Thyroid gland (tissue), 4 donors: ENCODE results near the gene UBE2V1. TPM values are rescaled to one million over a fixed set of nuclear protein-coding genes. Genes with fewer than 3 reads are reported as not detected.
A peak's percentile ranks its signal among the peaks of the same experiment; 100 is the strongest.

Source experiments
- DNase-seq, 2 donors: peaks; one replicate each; pipeline ENCODE4 v3.0.0-alpha.2; 2019
- H3K27ac ChIP-seq, 3 donors: fragments of 200-600 bp; sonication (generic); 1 replicate in 2 of 3; 2 replicates in 1 of 3; pipeline ENCODE4 v1.5.1; 2016 to 2019; ENCODE audit warnings: mild to moderate bottlenecking in 1 of 3, moderate library complexity in 1 of 3
- H3K27me3 ChIP-seq: fragments of 200-600 bp; sonication (generic); one replicate; pipeline ENCODE4 v1.5.1; 2019
- H3K36me3 ChIP-seq, 2 donors: fragments of 200-600 bp; sonication (generic); one replicate each; pipeline ENCODE4 v1.5.1; 2016 to 2019
- H3K4me1 ChIP-seq, 2 donors: fragments of 200-600 bp; sonication (generic); one replicate each; pipeline ENCODE4 v1.5.1; 2017 to 2019
- H3K4me3 ChIP-seq, 3 donors: fragments of 200-600 bp; sonication (generic); replicated peaks in 1 of 3; 1 replicate in 2 of 3; 2 replicates in 1 of 3; pipeline ENCODE4 v1.5.1; 2016; ENCODE audit warnings: mild to moderate bottlenecking in 1 of 3
- H3K9me3 ChIP-seq: fragments of 200-600 bp; sonication (generic); one replicate; pipeline ENCODE4 v1.5.1; 2017
- POLR2A ChIP-seq, 2 donors: fragments of 450-650 bp; IDR thresholded peaks; one replicate each; pipeline ENCODE4 v1.6.1; 2017; ENCODE audit warnings: antibody characterized with exemption in 2 of 2, mild to moderate bottlenecking in 2 of 2, moderate library complexity in 1 of 2
- WGBS, 2 donors: methylation state at CpG; one replicate each; pipeline ENCODE4 v1.1.5; 2017; 5-methylcytosine and 5-hydroxymethylcytosine counted together
- intact Hi-C: fragments of 100-400 bp; cut with DNase I; formaldehyde crosslinking; loops from one replicate; pipeline ENCODE4 v1.15.1; 2023
- total RNA-seq, 4 donors: library from RNA; depleted of rRNA; stranded (reverse); fragments of >200 nt; gene quantifications; one replicate each; pipeline ENCODE4 v1.2.3, GENCODE V29; 2016
- TF ChIP-seq, protein P1 (sequence below), 6 experiments: fragments of 200-600 bp in 3 of 6; fragments of 450-650 bp in 3 of 6; sonication (generic) in 3 of 6; IDR thresholded peaks; one replicate each; pipeline ENCODE4 v1.5.1; 2016 to 2019; ENCODE audit warnings: antibody characterized with exemption in 6 of 6, mild to moderate bottlenecking in 2 of 6, inconsistent platforms in 1 of 6, moderate library complexity in 1 of 6

UBE2V1 gene
- total RNA-seq, 4 donors from 2014 or later = 77.3 to 110 (median 92.3) TPM

DNA sequence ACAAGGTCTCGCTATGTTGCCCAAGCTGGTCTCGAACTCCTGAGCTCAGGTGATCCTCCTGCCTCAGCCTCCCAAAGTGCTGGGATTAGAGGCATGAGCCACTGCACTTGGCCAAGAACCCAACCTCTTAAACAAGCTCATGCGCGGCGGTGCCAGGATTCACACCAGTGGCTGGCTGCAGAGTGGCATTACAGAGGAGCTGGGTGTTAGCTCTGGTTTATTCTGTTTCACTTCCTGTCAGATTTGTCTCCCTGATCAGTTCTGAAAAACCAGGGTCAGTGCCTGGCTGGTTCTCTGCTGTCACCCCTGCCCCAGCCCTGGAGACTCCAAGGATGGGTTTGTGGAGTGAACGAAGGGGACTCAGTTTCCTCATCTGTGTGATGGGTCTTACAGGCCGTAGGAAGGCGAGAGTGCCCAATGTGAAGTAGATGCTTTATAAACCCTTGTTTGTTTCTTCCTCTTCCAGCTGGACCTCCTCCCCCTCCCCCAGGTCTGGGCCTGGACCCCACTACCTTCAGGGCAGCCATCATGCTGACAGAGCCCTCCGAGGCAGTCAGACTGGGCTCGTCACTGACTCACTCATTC, 63.4 kb downstream of the UBE2V1 start:
- 92 to 97% methylated on average over 10 of the region's 10 CpGs for WGBS, 2 donors
- DNase-seq = peak in 1 of 2 donors; percentile 27
- H3K4me1 ChIP-seq = peaks cover 36 to 56% of the 10 kb centered on the region in 2 donors

DNA sequence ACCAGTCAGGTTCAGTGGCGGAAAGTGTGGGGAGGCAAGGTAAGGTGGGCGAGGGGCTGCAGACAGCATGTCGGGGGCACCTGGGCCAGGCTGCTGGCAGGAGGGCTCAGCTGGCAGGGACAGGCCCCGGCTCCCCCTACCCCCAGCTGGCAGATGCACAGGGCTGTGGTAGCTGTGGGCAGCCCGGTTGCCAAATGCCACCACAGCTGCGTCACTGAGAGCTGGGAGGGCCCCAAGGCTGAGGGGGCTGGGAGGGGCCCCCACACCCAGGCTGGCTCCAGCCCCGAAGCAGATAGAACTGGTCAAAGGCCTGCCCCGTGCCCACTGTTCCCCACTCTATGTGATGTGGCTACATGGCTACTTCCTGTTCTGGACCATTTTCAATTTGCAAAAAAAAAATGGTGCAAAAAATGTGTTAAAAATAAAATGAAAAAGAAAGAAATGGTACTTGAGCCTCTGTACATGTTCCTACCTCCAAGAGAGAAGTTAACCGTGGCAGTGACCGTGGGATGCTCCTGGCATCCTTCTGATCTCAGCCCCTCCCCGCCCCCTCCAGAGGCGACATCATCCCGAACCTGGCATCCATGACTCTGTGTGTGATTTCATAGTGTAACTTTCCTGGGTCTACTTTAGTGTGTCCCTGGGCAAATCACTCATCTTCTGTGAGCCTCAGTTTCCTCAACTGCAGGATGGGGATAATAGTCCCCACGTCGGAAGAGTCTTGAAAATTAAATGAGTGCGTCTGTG, 64.4 kb downstream of the UBE2V1 start:
- peak overlapping the region; percentile 10 to 68 (median 41) for H3K27ac ChIP-seq
- H3K4me1 ChIP-seq = peaks cover 26 to 56% of the 10 kb centered on the region in 2 donors
- TF ChIP-seq, protein P1, sequence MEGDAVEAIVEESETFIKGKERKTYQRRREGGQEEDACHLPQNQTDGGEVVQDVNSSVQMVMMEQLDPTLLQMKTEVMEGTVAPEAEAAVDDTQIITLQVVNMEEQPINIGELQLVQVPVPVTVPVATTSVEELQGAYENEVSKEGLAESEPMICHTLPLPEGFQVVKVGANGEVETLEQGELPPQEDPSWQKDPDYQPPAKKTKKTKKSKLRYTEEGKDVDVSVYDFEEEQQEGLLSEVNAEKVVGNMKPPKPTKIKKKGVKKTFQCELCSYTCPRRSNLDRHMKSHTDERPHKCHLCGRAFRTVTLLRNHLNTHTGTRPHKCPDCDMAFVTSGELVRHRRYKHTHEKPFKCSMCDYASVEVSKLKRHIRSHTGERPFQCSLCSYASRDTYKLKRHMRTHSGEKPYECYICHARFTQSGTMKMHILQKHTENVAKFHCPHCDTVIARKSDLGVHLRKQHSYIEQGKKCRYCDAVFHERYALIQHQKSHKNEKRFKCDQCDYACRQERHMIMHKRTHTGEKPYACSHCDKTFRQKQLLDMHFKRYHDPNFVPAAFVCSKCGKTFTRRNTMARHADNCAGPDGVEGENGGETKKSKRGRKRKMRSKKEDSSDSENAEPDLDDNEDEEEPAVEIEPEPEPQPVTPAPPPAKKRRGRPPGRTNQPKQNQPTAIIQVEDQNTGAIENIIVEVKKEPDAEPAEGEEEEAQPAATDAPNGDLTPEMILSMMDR (IDR thresholded peaks at IDR 0.05) = no peak
- H3K9me3 ChIP-seq = no peaks in the 10 kb centered on the region
- WGBS, 2 donors = 67 to 74% methylated on average over 15 to 16 of the region's 16 CpGs
- peak; percentile 43 for DNase-seq
- no peaks in the 10 kb centered on the region for H3K36me3 ChIP-seq
- intact Hi-C loops = no loop called here
- no peaks in the 10 kb centered on the region for H3K27me3 ChIP-seq
- H3K4me3 ChIP-seq = no peak overlapping the region

More for the DNA sequence above, 63.4 kb downstream of the UBE2V1 start:
- Histone ChIP-seq H3K27me3 (no peaks in the 10 kb centered on the region), H3K9me3 (no peaks in the 10 kb centered on the region), H3K27ac (no peak overlapping the region), H3K36me3 (no peaks in the 10 kb centered on the region), H3K4me3 (no peak overlapping the region)
- intact Hi-C loops = no loop called here
- TF ChIP-seq POLR2A (IDR thresholded peaks at IDR 0.05) = no peak
- TF ChIP-seq, protein P1 (IDR thresholded peaks at IDR 0.05) = no peak

DNA sequence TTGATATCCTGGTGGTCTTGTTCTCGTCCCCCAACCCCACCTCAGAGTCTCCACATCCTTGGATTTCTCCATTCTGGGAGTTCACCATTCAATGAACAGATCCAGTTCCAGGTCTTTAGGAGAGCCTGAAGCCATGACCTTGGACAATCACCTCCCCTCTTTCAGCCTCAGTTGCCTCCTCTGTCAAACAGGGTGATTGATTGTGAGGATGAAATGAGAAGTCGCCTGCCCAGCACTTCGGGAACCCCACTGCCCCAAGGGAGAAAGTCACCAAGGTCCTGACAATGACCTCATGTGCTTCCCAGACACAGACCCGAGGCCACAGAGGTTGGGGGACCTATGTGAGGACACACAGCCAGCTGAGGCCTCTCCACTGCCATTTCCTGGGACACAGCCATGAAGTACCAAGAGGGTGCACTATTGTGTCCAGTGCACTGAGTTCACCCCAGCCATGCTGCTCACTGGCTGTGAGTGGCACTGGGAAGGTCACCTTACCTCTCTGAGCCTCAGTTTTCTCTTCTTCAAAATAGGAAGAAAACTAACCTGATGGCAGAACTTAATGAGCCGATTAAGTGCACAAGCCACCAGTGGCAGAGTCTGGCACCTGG, 68.5 kb downstream of the UBE2V1 start:
- Histone ChIP-seq H3K36me3 (no peaks in the 10 kb centered on the region), H3K9me3 (no peaks in the 10 kb centered on the region), H3K27ac (no peak overlapping the region), H3K27me3 (no peaks in the 10 kb centered on the region), H3K4me3 (no peak overlapping the region), H3K4me1 (peaks cover 15 to 44% of the 10 kb centered on the region in 2 donors)
- 88 to 89% methylated on average over 3 to 4 of the region's 5 CpGs for WGBS, 2 donors
- no peak for DNase-seq
- intact Hi-C loops = no loop called here
- TF ChIP-seq, protein P1 (IDR thresholded peaks at IDR 0.05) = no peak
- no peak for TF ChIP-seq POLR2A (IDR thresholded peaks at IDR 0.05)

DNA sequence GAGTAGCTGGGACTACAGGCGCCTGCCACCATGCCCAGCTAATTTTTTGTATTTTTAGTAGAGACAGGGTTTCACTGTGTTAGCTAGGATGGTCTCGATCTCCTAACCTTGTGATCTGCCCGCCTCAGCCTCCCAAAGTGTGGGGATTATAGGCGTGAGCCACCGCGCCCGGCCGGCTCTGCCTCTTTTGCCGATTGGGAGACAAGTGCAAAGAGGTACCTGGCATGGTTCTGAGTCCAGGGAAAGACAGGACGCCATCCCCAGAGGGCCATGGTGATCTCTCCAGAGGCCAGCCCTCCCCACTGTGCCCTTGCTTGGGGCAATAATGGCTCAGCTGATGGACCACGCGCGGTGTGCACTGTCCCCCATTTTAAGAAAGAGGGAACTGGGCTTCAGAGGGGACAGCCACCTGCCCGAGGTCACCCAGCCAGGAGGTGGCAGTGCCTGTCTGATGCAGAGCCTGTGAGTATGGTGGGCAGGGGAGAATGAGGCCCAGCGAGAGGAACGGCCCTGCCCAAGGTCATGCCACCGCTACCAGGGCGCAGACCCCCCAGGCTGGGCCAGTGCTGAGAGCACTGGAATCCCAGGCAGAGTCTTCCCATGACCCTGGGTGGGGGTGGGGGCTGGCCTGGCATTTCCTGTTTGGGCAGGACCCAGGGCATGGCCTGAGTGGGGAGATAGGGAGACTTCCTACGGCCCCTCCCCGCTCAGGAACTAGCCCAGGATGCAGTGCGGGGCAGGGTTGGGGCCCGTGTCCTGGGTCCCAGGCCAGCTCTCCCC, 69.2 kb downstream of the UBE2V1 start:
- WGBS, 2 donors = 90 to 93% methylated on average over 18 to 22 of the region's 22 CpGs
- TF ChIP-seq, protein P1 (IDR thresholded peaks at IDR 0.05) = no peak
- no peak for TF ChIP-seq POLR2A (IDR thresholded peaks at IDR 0.05)
- Histone ChIP-seq H3K27ac (no peak overlapping the region), H3K4me3 (no peak overlapping the region), H3K36me3 (no peaks in the 10 kb centered on the region), H3K4me1 (peaks cover 8 to 38% of the 10 kb centered on the region in 2 donors), H3K27me3 (no peaks in the 10 kb centered on the region), H3K9me3 (no peaks in the 10 kb centered on the region)
- intact Hi-C loops = no loop called here
- DNase-seq = no peak
